Stimulated activated CD4-positive, alpha-beta T cell treated with anti-CD3 and anti-CD28 coated beads, Interleukin-15, amount 100 ng/mL, for 24 hours (primary cell): ENCODE measurements around the gene ARHGAP6.
"Not testable (repeated sequence)": the region's sequence is repeated elsewhere in the genome, so short reads cannot be mapped to it uniquely, and the experiment has no call there.

Source experiments
- DNase-seq: peaks from one replicate; pipeline ENCODE4 v3.0.0-alpha.2; 2020

Gene ARHGAP6

DNA sequence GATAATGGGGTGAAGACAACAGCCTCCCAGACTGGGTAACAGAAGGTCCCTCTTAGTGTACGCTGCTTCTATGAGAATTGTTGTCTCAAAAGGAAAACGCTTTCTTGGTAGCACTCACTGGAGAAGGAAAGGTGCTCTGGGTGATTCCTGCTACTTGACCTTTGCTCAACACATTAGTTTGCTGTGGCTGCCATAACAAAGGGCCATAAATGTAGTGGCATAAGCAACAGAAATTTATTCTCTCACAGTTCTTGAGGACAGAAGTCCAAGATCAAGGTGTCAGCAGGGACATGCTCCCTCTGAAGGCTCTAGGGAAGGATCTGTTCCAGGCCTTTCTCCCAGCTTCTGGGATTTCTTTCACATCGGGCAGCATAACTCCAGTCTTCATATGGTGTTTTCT, 535.6 kb downstream of the ARHGAP6 start:
- no peak for DNase-seq

- DNase-seq: no peak
Measured at GRCh38 chrX:11129534-11130105, 536.1 kb downstream of the ARHGAP6 start.

GRCh38 chrX:11125060-11125459, 540.7 kb downstream of the ARHGAP6 start:
- DNase-seq: no peak

- no peak for DNase-seq
Measured at GRCh38 chrX:11124112-11124511, 541.6 kb downstream of the ARHGAP6 start.

GRCh38 chrX:11123087-11123486, 542.6 kb downstream of the ARHGAP6 start:
- not testable (repeated sequence) for DNase-seq

GRCh38 chrX:11119313-11119943, 546.3 kb downstream of the ARHGAP6 start:
- DNase-seq: no peak

- DNase-seq: no peak
Measured at GRCh38 chrX:11117745-11118144, 548.0 kb downstream of the ARHGAP6 start.

DNA sequence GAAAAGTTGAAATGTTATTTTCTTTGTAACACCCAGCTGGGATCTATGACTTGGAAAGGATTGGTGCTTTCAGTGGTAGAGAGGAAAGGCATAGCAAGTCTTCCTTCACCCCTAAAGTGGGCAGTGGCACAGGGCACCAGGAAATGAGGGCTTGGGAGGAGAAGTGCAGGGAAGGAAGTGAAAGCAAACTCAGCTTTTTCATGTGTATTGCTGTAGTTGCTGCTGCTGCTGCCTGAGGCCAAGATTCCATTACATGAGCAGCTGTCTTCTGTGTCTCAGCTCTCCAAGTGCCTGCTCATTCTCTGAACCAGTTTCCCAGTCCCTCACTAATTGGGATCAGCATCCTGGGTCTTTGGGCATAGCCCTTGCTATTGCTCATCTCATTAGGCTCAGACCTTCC, 552.0 kb downstream of the ARHGAP6 start:
- DNase-seq: no peak

DNA sequence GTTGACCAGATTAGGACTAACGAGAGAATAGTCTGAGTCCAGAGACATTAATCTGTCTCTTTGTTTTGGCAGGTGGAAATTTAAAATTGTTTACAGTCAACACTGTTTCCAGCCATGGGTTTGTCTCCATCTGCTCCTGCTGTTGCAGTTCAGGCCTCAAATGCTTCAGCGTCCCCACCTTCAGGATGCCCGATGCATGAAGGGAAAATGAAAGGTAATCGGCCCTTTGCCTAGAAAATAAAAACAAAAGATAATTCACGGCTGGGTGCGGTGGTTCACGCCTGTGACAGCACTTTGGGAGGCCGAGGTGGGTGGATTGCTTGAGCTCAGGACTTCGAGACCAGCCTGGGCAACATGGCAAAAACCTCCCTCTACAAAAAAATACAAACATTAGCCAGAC, 553.8 kb downstream of the ARHGAP6 start:
- no peak for DNase-seq

DNA sequence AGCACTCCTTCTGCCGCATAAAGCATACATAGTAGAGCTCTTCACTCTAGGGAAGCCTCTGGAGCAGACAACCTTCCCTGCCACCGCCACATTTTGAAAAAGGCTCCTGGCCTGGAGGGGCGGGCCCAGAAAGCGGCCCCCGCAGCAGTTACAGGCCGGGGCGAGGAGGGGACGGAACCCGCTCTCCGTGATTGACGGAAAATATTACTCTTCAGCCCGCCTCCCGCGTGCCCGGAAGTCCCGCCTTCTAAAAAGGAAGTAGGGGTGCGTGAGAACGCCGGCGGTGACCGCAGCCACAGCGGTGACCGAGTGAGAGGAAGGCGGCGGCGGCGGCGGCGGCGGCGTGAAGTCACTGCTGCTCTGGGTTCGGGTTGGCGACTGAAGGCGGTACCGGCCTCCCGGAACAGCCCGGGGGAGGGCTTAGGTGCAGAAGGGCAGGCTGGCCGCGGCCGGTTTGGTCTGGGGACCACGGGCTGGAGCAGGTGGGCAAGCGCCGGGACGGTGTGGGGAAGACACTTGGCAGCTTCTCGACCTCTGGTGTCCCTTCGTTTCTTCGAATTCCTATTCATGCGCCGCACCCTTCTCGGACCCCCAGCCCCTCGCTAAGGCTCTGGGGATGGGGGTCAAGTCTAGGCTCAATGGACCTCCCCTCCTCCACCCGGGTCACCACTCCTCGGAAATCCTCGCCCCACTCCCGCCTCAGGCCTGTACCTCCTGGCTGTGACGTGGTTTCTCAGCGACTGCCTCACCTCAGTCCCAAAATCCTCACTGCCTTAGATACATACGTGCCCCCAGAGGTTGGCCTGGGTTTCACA, 554.5 kb downstream of the ARHGAP6 start, which contains the start of gene HCCS:
TSS of gene HCCS (plus strand) at position 296 of the 815 bp plus-strand sequence. CDS start 729 bp downstream, outside the sequence.
- peak; percentile 81 for DNase-seq

DNA sequence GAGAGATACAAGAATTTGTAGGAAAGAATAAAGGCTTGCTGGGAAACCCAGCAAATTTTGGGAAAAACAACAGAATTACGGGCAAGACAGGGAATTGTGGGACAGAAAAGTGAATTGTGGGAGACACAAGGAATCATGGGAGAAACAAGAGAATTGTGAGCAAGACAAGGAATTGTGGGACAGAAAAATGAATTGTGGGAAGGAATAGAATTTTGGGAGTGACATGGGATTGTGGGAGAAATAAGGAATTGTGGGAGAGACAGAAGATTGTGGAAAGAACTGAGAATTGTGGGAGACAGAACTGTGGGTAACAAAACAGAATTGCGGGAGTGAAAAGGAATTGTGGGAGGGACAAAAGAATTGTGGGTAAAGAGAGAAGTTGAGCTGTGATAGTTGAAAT, 555.8 kb downstream of the ARHGAP6 start:
- no peak for DNase-seq

- no peak for DNase-seq
Measured at GRCh38 chrX:11108253-11108941, 557.3 kb downstream of the ARHGAP6 start.

GRCh38 chrX:11105080-11105479, 560.6 kb downstream of the ARHGAP6 start:
- no peak for DNase-seq

GRCh38 chrX:11103751-11104150, 562.0 kb downstream of the ARHGAP6 start:
- no peak for DNase-seq

DNA sequence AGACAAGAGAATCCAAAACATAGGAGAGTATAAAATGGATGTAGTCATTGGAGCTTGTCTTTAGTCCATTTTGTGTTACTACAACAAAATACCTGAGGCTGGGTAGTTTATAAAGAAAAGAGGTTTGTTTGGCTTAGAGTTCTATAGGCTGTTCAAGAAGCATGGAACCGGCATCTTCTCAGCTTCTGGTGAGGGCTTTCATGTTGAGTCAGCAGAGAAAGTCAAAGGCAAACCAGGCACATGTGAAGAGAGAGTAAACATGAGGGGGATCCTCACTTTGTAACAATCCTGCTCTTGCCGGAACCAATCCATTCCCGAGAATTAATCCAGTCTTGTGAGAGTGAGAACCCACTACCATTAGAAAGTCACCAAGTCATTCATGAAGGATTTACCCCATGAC, 562.7 kb downstream of the ARHGAP6 start:
- DNase-seq: no peak

DNA sequence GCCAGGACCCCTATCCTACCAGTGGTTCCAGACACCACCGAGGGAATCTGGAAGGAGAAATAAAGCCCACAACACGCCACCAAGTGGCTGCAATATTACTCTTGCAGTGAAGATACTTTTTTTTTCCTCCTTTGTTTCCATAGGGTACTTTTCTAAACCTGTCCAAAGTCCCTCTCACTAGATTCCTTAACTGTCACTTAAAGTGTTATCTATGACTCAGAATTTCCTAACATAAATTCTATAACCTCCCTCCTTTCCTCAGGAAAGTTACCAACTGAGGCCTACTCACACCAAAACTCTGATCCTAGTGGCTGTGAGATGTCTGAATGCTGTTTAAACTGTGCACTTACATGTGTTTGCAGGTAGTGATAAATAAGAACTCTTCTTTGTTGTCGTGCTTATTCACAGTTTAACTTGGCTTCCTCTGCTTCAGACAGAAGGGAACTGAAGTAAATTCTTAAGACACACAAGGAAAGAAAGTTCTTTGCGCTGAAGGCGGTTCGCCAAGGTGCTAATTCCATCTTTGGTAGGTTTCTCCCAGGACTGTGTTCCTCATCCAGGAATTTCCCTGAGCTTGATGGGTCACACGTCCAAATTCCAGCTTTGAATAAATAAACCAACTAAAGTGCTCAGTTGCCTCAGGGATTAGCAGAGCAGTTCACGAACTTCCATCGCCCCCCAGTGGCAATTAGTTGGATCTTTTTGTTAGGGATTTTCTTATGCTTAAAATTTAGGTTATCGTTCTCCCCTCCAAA, 565.3 kb downstream of the ARHGAP6 start:
- DNase-seq: no peak

GRCh38 chrX:11099465-11099864, 566.3 kb downstream of the ARHGAP6 start:
- DNase-seq: no peak

- no peak for DNase-seq
Measured at GRCh38 chrX:11097933-11098332, 567.8 kb downstream of the ARHGAP6 start.

DNA sequence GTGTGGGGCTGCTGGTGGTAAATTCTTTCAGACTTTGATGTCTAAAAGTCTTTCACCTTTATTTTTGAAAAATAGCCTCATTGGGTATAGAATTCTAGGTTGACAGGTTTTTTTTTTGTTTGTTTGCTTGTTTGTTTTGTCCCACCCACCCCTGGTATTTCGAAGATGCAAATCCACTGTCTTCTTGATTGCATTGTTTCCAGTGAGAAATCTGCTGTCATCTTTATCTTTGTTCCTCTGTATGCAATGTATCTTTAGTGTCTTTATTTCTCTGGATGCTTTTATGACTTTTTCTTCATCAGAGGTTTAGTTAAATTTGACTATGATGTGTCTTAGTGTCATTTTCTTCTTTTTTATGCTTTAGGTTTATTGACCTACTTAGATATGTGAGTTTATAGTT, 575.9 kb downstream of the ARHGAP6 start:
- DNase-seq: no peak
